ENCODE measurements around the gene CD86.

Gene CD86

DNA sequence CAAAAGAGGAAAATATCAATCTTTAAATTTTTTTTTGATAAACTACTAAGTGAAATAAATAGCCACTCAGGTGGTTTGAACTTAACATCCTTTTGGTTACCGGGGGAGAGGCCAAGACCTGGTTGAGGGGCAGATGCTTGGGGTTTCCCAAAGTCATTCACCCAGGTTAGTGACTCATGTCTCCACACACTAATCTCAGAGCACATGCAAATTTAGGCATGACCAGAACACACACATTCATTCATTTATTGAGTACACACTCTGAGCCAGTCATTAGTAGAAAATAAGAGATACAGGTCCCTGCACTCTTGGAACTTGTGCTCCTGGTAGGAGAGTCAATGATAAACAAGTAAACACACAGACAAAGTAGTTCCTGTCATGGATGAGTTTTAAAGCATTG, 40.4 kb upstream of the CD86 start:
- TF ChIP-seq, protein P1, sequence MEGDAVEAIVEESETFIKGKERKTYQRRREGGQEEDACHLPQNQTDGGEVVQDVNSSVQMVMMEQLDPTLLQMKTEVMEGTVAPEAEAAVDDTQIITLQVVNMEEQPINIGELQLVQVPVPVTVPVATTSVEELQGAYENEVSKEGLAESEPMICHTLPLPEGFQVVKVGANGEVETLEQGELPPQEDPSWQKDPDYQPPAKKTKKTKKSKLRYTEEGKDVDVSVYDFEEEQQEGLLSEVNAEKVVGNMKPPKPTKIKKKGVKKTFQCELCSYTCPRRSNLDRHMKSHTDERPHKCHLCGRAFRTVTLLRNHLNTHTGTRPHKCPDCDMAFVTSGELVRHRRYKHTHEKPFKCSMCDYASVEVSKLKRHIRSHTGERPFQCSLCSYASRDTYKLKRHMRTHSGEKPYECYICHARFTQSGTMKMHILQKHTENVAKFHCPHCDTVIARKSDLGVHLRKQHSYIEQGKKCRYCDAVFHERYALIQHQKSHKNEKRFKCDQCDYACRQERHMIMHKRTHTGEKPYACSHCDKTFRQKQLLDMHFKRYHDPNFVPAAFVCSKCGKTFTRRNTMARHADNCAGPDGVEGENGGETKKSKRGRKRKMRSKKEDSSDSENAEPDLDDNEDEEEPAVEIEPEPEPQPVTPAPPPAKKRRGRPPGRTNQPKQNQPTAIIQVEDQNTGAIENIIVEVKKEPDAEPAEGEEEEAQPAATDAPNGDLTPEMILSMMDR (IDR thresholded peaks at IDR 0.05; ENCODE audit: low read depth, low read length): no peak

DNA sequence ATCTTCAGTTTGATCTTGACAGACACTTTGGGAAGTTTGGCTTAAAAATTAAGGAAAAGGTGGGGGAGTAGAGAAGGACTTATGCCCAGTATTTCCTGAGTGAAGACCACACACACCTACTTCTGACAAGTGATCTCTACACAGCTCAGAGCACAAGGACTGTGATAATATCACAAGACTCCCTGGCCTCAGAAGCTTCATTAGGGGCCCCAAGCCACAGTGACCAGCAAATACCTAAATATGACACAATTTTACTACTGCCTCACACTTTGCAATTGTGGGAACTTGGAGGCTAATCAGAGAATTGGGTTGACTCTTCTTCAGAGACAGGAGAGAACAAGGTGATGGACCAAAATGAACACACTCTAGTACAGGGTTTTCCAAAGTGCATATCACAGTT, 35.7 kb upstream of the CD86 start:
- DNase-seq (ENCODE audit: extremely low read depth, low read depth): no peak
- TF ChIP-seq, protein P1 (IDR thresholded peaks at IDR 0.05; ENCODE audit: low read depth, low read length): no peak

More for the DNA sequence above, 40.4 kb upstream of the CD86 start:
- no peak for DNase-seq (ENCODE audit: extremely low read depth, low read depth)

DNA sequence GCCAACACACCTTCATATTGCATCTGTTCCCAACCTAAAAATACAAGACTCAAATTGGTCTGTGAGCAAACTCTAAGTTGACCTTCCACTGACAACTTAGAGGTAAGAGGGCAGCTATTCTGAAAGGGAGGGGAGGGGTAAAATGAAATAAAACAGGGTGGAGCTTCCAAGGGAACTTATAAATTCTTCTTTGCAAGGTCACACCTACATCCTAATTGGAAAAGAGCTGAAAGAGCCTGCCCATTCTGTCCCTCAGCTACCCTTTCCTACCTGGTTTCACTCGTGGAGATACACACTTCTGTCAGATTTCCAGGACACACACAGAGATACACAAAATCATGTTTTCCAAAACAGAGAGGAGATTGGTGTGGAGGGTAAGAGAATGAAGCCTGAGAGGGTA, 34.1 kb upstream of the CD86 start:
- DNase-seq (ENCODE audit: extremely low read depth, low read depth): no peak
- TF ChIP-seq, protein P1 (IDR thresholded peaks at IDR 0.05; ENCODE audit: low read depth, low read length): no peak

DNA sequence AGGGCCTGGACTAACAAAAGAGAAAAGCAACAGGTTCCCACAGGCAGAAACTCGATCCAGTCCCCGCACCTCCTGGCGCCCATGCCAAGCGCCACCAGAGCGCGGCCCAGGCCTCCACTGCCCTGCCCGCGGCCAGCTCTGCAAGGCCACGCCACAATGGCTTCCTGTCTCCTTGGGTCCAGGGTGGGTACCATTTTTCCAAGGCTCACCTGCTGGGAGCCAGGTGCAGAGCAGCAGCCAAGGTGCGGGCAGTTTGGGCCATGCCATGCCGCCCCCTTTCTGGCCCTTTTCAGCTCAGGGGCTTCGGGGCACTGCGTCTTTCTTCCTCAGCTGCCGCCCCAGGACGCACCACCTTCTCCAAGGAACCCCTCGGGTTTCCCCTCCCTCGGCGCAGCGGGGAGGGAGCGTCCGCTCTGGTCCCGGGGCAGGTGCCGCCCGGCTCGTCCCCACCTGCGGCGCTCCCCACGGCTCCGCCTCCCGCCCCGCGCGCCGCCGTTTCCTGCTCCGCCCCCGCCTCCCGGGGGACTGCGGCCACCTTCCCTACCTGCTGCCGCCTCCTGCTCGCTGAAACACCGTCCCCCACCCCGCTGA, 33.3 kb upstream of the CD86 start, which contains the start of gene ILDR1:
Gene ILDR1 (minus strand): TSS at position 437 of the 591 bp plus-strand sequence. CDS start 170 bp downstream, at position 267.
- DNase-seq (ENCODE audit: extremely low read depth, low read depth): no peak
- TF ChIP-seq, protein P1 (IDR thresholded peaks at IDR 0.05; ENCODE audit: low read depth, low read length): no peak

DNA sequence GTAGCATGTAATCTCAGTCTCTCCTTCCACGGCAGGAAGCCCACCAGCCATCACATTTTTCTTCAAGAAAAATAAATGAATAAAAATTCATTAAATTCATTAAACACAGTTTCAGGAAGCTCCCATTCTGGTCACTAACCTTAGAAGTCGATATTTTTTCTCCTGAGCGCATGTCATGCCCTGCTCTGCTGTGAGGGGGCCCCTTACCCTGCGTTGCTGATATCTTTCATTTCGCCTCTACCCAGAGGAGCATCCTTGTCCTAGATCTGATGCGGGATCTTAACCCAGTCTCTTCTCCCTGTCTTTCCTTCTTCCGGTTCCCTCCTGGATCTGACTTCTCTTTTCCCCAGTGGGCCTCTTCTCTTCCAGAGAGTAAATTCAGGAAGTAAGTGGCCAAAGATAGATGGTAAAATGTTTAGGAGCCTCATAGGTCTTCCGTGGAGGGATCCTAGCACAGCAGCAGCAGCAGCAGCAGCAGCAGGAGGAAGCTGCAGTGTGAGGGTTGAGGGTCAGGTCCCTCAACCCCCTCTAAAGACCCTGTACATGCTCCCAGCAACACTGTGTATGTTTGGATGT, 31.7 kb upstream of the CD86 start:
- TF ChIP-seq, protein P1 (IDR thresholded peaks at IDR 0.05; ENCODE audit: low read depth, low read length): no peak
- no peak for DNase-seq (ENCODE audit: extremely low read depth, low read depth)

GRCh38 chr3:122024800-122025199, 30.4 kb upstream of the CD86 start:
- no peak for DNase-seq (ENCODE audit: extremely low read depth, low read depth)
- TF ChIP-seq, protein P1 (IDR thresholded peaks at IDR 0.05; ENCODE audit: low read depth, low read length): no peak

DNA sequence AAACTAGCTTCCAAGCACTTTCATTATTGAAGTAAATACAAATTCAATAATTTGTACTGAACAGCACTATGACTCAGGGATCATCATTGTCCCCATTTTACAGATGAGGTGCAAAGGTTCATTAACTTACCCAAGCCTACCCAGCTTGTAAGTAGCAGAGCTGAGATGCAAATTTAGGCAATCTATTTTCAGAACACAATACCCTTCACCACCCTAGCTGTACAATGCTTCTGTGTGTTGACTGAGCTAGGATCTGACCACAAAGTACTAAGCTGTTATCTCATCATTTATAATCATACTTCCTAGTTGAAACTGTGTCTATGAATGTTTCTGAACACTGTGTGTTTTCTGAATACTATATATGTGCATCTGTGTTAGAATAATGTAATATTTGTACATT, 29.9 kb upstream of the CD86 start:
- no peak for DNase-seq (ENCODE audit: extremely low read depth, low read depth)
- TF ChIP-seq, protein P1 (IDR thresholded peaks at IDR 0.05; ENCODE audit: low read depth, low read length): no peak
